Caco-2 (cell line): ENCODE measurements around the gene COA8. TPM values are rescaled to one million over a fixed set of nuclear protein-coding genes. Genes with fewer than 3 reads are reported as not detected.

ENCODE experiments used
- BruUV-seq: library from RNA; stranded (reverse); fragments of 400-500 nt; replicated peaks from 2 replicates; lab custom pipeline; 2021; lab: Mats Ljungman, UMichigan
- CTCF ChIA-PET: fragments of 300-600 bp; sonication (Branson Sonifier 250); formaldehyde crosslinking; loops from one replicate; lab custom pipeline; 2022; ENCODE audit warnings: antibody characterized with exemption; lab: Charles Lee
- POLR2A ChIA-PET: fragments of 300-600 bp; sonication (Branson Sonifier 250); formaldehyde crosslinking; loops from one replicate; lab custom pipeline; 2022; ENCODE audit warnings: antibody characterized with exemption; lab: Charles Lee
- DNase-seq, 2 experiments: peaks; one replicate each; pipeline versions ENCODE4 v3.0.0 to v3.0.0-alpha.2; 2020 to 2022
- H3K27me3 ChIP-seq: replicated peaks from 2 replicates; pipeline ENCODE4 v1.6.0; 2011; ENCODE audit warnings: low read length; ENCODE audit not compliant: control insufficient read depth, insufficient read depth
- H3K36me3 ChIP-seq: 2 replicates; pipeline ENCODE4 v1.5.1; 2011; ENCODE audit warnings: low read length; ENCODE audit not compliant: control insufficient read depth, insufficient read depth
- H3K4me1 ChIP-seq: fragments of 250-450 bp; sonication (Bioruptor Pico); 2 replicates; pipeline ENCODE4 v1.5.1; 2020; ENCODE audit warnings: mild to moderate bottlenecking
- H3K4me3 ChIP-seq: 2 replicates; pipeline ENCODE4 v1.5.1; 2011; ENCODE audit warnings: low read depth, mild to moderate bottlenecking, control low read depth, low read length
- H3K9me3 ChIP-seq: fragments of 250-450 bp; sonication (Bioruptor Pico); 2 replicates; pipeline ENCODE4 v1.5.1; 2020; ENCODE audit warnings: mild to moderate bottlenecking, moderate library complexity
- H3K27ac Mint-ChIP-seq: one replicate; pipeline ENCODE4 v1.8.0; 2022; ENCODE audit warnings: mixed read lengths; ENCODE audit not compliant: unreplicated experiment
- H3K27me3 Mint-ChIP-seq: one replicate; pipeline ENCODE4 v1.8.0; 2022; ENCODE audit warnings: mixed read lengths; ENCODE audit not compliant: insufficient read depth, unreplicated experiment
- H3K36me3 Mint-ChIP-seq: one replicate; pipeline ENCODE4 v1.8.0; 2022; ENCODE audit warnings: mild to moderate bottlenecking, mixed read lengths; ENCODE audit not compliant: insufficient read depth, unreplicated experiment
- H3K4me1 Mint-ChIP-seq: one replicate; pipeline ENCODE4 v1.8.0; 2022; ENCODE audit warnings: low read depth, mixed read lengths; ENCODE audit not compliant: unreplicated experiment
- H3K4me3 Mint-ChIP-seq: one replicate; pipeline ENCODE4 v1.8.0; 2022; ENCODE audit warnings: mild to moderate bottlenecking, moderate library complexity, mixed read lengths; ENCODE audit not compliant: unreplicated experiment
- H3K9me3 Mint-ChIP-seq: one replicate; pipeline ENCODE4 v1.8.0; 2022; ENCODE audit warnings: mixed read lengths; ENCODE audit not compliant: unreplicated experiment
- intact Hi-C: fragments of 100-400 bp; cut with micrococcal nuclease; formaldehyde crosslinking; loops from one replicate; pipeline ENCODE4 v1.10.0; 2022; ENCODE audit not compliant: unreplicated experiment
- total RNA-seq: library from RNA; stranded (reverse); gene quantifications from 2 replicates; pipeline ENCODE4 v1.2.3, GENCODE V29; 2022
- TF ChIP-seq, protein P1 (sequence below), 2 experiments: fragments of 200-600 bp in 1 of 2; IDR thresholded peaks; 1 replicate in 1 of 2; 2 replicates in 1 of 2; pipeline versions ENCODE4 v1.5.1 to v1.8.0; 2011 to 2022; ENCODE audit warnings: antibody characterized with exemption in 1 of 2, control low read depth in 1 of 2, inconsistent platforms in 1 of 2, low read depth in 1 of 2, low read length in 1 of 2, mild to moderate bottlenecking in 1 of 2, moderate library complexity in 1 of 2; ENCODE audit not compliant: insufficient read depth in 1 of 2, severe bottlenecking in 1 of 2, unreplicated experiment in 1 of 2

The COA8 gene
- total RNA-seq, 1 experiment from 2014 or later = 50.7 TPM

DNA sequence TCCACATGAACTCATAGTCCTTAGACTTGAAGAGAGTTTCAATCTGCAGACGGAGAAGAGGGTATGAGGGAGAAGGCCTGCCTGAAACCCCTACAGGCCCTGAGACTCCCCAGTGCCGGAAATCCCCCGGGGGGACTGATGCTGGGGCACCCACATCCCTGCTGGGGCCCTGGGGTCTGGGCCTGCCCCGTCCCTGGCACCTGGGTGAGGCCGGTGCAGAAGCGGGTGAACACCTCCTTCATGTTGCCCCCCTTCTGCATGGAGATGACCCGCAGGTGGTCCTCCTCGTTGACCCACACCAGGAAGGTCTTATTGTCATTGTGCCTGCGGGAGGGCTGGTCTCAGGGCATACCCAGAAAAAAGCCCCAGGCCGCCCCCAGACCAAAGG is 42.5 kb upstream of the COA8 start:
- Histone ChIP-seq H3K4me1 (peaks cover 34% of the 10 kb centered on the region), H3K9me3 (no peaks in the 10 kb centered on the region), H3K27me3 (no peaks in the 10 kb centered on the region), H3K4me3 (peak overlapping the region; percentile 95), H3K36me3 (peaks cover 9% of the 10 kb centered on the region)
- POLR2A ChIA-PET = no interaction called here
- TF ChIP-seq, protein P1, sequence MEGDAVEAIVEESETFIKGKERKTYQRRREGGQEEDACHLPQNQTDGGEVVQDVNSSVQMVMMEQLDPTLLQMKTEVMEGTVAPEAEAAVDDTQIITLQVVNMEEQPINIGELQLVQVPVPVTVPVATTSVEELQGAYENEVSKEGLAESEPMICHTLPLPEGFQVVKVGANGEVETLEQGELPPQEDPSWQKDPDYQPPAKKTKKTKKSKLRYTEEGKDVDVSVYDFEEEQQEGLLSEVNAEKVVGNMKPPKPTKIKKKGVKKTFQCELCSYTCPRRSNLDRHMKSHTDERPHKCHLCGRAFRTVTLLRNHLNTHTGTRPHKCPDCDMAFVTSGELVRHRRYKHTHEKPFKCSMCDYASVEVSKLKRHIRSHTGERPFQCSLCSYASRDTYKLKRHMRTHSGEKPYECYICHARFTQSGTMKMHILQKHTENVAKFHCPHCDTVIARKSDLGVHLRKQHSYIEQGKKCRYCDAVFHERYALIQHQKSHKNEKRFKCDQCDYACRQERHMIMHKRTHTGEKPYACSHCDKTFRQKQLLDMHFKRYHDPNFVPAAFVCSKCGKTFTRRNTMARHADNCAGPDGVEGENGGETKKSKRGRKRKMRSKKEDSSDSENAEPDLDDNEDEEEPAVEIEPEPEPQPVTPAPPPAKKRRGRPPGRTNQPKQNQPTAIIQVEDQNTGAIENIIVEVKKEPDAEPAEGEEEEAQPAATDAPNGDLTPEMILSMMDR (IDR thresholded peaks at IDR 0.05; ENCODE audit: insufficient read depth in 1 of 2, low read depth in 1 of 2, low read length in 1 of 2, severe bottlenecking in 1 of 2, unreplicated experiment in 1 of 2) = no peak
- Mint-ChIP-seq H3K27ac (peak overlapping the region; percentile 40), H3K27me3 (no peaks in the 10 kb centered on the region), H3K4me1 (peaks cover 17% of the 10 kb centered on the region), H3K36me3 (peaks cover 48% of the 10 kb centered on the region), H3K4me3 (peak overlapping the region; percentile 74), H3K9me3 (no peaks in the 10 kb centered on the region)
- no TSS peak for BruUV-seq
- intact Hi-C loops = no loop called here
- no peak for DNase-seq
- CTCF ChIA-PET = no interaction called here

GRCh38 chr14:103520657-103521437 is 41.9 kb upstream of the COA8 start:
- Mint-ChIP-seq H3K36me3 (peaks cover 52% of the 10 kb centered on the region), H3K4me1 (peaks cover 23% of the 10 kb centered on the region), H3K27ac (no peak overlapping the region), H3K4me3 (peak overlapping the region; percentile 74), H3K9me3 (no peaks in the 10 kb centered on the region), H3K27me3 (no peaks in the 10 kb centered on the region)
- ChIA-PET CTCF (interaction anchor here (0.7 kb wide), 1 partner anchor 26 kb away, joined by 3 read pairs; no protein-coding TSS in a partner anchor), POLR2A (no interaction called here)
- peaks cover 40% of the 10 kb centered on the region for H3K4me1 ChIP-seq
- no peak for DNase-seq
- peaks cover 9% of the 10 kb centered on the region for H3K36me3 ChIP-seq
- intact Hi-C loops = no loop called here
- H3K4me3 ChIP-seq = peak overlapping the region; percentile 95
- no peaks in the 10 kb centered on the region for H3K27me3 ChIP-seq
- BruUV-seq = no TSS peak
- H3K9me3 ChIP-seq = no peaks in the 10 kb centered on the region
- TF ChIP-seq, protein P1 (IDR thresholded peaks at IDR 0.05; ENCODE audit: insufficient read depth in 1 of 2, low read depth in 1 of 2, low read length in 1 of 2, severe bottlenecking in 1 of 2, unreplicated experiment in 1 of 2) = no peak

- no peak overlapping the region for H3K27ac Mint-ChIP-seq
- ChIA-PET CTCF (interaction anchor here (0.7 kb wide), 1 partner anchor 25 kb away, joined by 3 read pairs; no protein-coding TSS in a partner anchor), POLR2A (no interaction called here)
- peaks cover 52% of the 10 kb centered on the region for H3K36me3 Mint-ChIP-seq
- Histone ChIP-seq H3K4me1 (peaks cover 46% of the 10 kb centered on the region), H3K27me3 (no peaks in the 10 kb centered on the region), H3K9me3 (no peaks in the 10 kb centered on the region), H3K4me3 (peak overlapping the region; percentile 95), H3K36me3 (peaks cover 9% of the 10 kb centered on the region)
- DNase-seq = no peak
- TF ChIP-seq, protein P1 (IDR thresholded peaks at IDR 0.05; ENCODE audit: insufficient read depth in 1 of 2, low read depth in 1 of 2, low read length in 1 of 2, severe bottlenecking in 1 of 2, unreplicated experiment in 1 of 2) = no peak
- intact Hi-C loops = no loop called here
- no peaks in the 10 kb centered on the region for H3K27me3 Mint-ChIP-seq
- H3K4me3 Mint-ChIP-seq = peak overlapping the region; percentile 74
- BruUV-seq = no TSS peak
- H3K9me3 Mint-ChIP-seq = no peaks in the 10 kb centered on the region
- peaks cover 25% of the 10 kb centered on the region for H3K4me1 Mint-ChIP-seq
Observed at GRCh38 chr14:103521438-103521950, 41.3 kb upstream of the COA8 start.
